Hepatocyte (in vitro differentiated cells): ENCODE measurements around the gene HTR4. TPM values are rescaled to one million over a fixed set of nuclear protein-coding genes. Genes with fewer than 3 reads are reported as not detected.

Source experiments
- DNase-seq: peaks from one replicate; pipeline ENCODE4 v3.0.0-alpha.2; 2016; ENCODE audit warnings: low spot score
- H2AFZ ChIP-seq: fragments of 200-600 bp; sonication (generic); 2 replicates; pipeline ENCODE4 v1.6.0; 2016; ENCODE audit warnings: antibody characterized with exemption, mild to moderate bottlenecking
- H3K27ac ChIP-seq: fragments of 200-600 bp; sonication (generic); 2 replicates; pipeline ENCODE4 v1.5.1; 2016; ENCODE audit warnings: mild to moderate bottlenecking
- H3K27me3 ChIP-seq: fragments of 200-600 bp; sonication (generic); 2 replicates; pipeline ENCODE4 v1.6.1; 2016
- H3K36me3 ChIP-seq: fragments of 200-600 bp; sonication (generic); replicated peaks from 2 replicates; pipeline ENCODE4 v1.5.1; 2016; ENCODE audit warnings: low read depth; ENCODE audit not compliant: insufficient read depth
- H3K4me1 ChIP-seq: fragments of 200-600 bp; sonication (generic); 2 replicates; pipeline ENCODE4 v1.5.1; 2016; ENCODE audit warnings: mild to moderate bottlenecking, moderate library complexity; ENCODE audit not compliant: insufficient read depth
- H3K4me2 ChIP-seq: fragments of 200-600 bp; sonication (generic); 2 replicates; pipeline ENCODE4 v1.6.0; 2016
- H3K4me3 ChIP-seq: fragments of 200-600 bp; sonication (generic); 2 replicates; pipeline ENCODE4 v1.5.1; 2016; ENCODE audit warnings: mild to moderate bottlenecking
- H3K79me2 ChIP-seq: fragments of 200-600 bp; sonication (generic); 2 replicates; pipeline ENCODE4 v1.6.0; 2017; ENCODE audit warnings: mild to moderate bottlenecking
- H3K9me2 ChIP-seq: fragments of 200-600 bp; sonication (generic); replicated peaks from 2 replicates; pipeline ENCODE4 v1.6.0; 2017; ENCODE audit warnings: mild to moderate bottlenecking; ENCODE audit not compliant: insufficient read depth
- H3K9me3 ChIP-seq: fragments of 200-600 bp; sonication (generic); 2 replicates; pipeline ENCODE4 v1.5.1; 2016; ENCODE audit warnings: low read depth, mild to moderate bottlenecking
- H4K20me1 ChIP-seq: fragments of 200-600 bp; sonication (generic); 2 replicates; pipeline ENCODE4 v1.6.0; 2016; ENCODE audit warnings: mild to moderate bottlenecking; ENCODE audit not compliant: insufficient read depth, poor library complexity, severe bottlenecking
- EZH2 ChIP-seq: fragments of 200-600 bp; sonication (generic); IDR thresholded peaks from 2 replicates; pipeline ENCODE4 v1.6.1; 2016; ENCODE audit warnings: antibody characterized with exemption, mild to moderate bottlenecking, borderline replicate concordance
- EZH2phosphoT487 ChIP-seq: fragments of 200-600 bp; sonication (generic); IDR thresholded peaks from one replicate; pipeline ENCODE4 v1.6.1; 2018; ENCODE audit warnings: antibody characterized with exemption, mild to moderate bottlenecking, low read depth, moderate library complexity; ENCODE audit not compliant: unreplicated experiment, severe bottlenecking
- WGBS: methylation state at CpG from one replicate; pipeline ENCODE4 v1.1.6; 2016; ENCODE audit warnings: low lambda C conversion rate; ENCODE audit errors: missing lambda C conversion rate; 5-methylcytosine and 5-hydroxymethylcytosine counted together
- polyA plus RNA-seq: library from polyadenylated mRNA; unstranded; fragments of >200 nt; fragmentation: Nextera tagmentation; extraction: Ambion mirVana; gene quantifications from 2 replicates; pipeline ENCODE4 v1.2.1, GENCODE V29; 2016
- total RNA-seq: library from RNA; depleted of rRNA; stranded (reverse); fragments of >200 nt; gene quantifications from 2 replicates; pipeline ENCODE4 v1.2.3, GENCODE V29; 2014
- TF ChIP-seq, protein P1 (sequence below): fragments of 200-600 bp; sonication (generic); IDR thresholded peaks from 2 replicates; pipeline ENCODE4 v1.5.1; 2016; ENCODE audit warnings: antibody characterized with exemption, mild to moderate bottlenecking; ENCODE audit not compliant: poor library complexity

Gene HTR4
- total and polyA plus RNA-seq, 2 experiments from 2014 or later, result 0.29 to 2.3 TPM

GRCh38 chr5:148573374-148573773, 81.0 kb downstream of the HTR4 start:
- 52% methylated on average over 1 of the region's 1 CpG for WGBS
- Histone ChIP-seq H3K9me3 (no peaks in the 10 kb centered on the region), H3K9me2 (no peaks in the 10 kb centered on the region)

GRCh38 chr5:148569948-148570347, 84.4 kb downstream of the HTR4 start:
- Histone ChIP-seq H3K79me2 (no peaks in the 10 kb centered on the region), H3K9me2 (no peaks in the 10 kb centered on the region), H4K20me1 (no peaks in the 10 kb centered on the region), H3K9me3 (no peaks in the 10 kb centered on the region), H3K27me3 (no peaks in the 10 kb centered on the region), H3K4me3 (no peak overlapping the region), H3K36me3 (no peaks in the 10 kb centered on the region), H3K27ac (no peak overlapping the region), H2AFZ (no peak overlapping the region), H3K4me2 (no peak overlapping the region), H3K4me1 (no peaks in the 10 kb centered on the region)
- DNase-seq, result no peak
- TF ChIP-seq EZH2 (no peak), EZH2phosphoT487 (no peak)
- TF ChIP-seq, protein P1, sequence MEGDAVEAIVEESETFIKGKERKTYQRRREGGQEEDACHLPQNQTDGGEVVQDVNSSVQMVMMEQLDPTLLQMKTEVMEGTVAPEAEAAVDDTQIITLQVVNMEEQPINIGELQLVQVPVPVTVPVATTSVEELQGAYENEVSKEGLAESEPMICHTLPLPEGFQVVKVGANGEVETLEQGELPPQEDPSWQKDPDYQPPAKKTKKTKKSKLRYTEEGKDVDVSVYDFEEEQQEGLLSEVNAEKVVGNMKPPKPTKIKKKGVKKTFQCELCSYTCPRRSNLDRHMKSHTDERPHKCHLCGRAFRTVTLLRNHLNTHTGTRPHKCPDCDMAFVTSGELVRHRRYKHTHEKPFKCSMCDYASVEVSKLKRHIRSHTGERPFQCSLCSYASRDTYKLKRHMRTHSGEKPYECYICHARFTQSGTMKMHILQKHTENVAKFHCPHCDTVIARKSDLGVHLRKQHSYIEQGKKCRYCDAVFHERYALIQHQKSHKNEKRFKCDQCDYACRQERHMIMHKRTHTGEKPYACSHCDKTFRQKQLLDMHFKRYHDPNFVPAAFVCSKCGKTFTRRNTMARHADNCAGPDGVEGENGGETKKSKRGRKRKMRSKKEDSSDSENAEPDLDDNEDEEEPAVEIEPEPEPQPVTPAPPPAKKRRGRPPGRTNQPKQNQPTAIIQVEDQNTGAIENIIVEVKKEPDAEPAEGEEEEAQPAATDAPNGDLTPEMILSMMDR, result no peak

More at GRCh38 chr5:148573374-148573773, 81.0 kb downstream of the HTR4 start:
- H3K4me2 ChIP-seq, result no peak overlapping the region
- H3K79me2 ChIP-seq, result no peaks in the 10 kb centered on the region
- no peaks in the 10 kb centered on the region for H3K36me3 ChIP-seq
- H2AFZ ChIP-seq, result no peak overlapping the region
- no peak for TF ChIP-seq EZH2
- no peak for TF ChIP-seq EZH2phosphoT487
- TF ChIP-seq, protein P1, result no peak
- H3K27me3 ChIP-seq, result no peaks in the 10 kb centered on the region
- H3K27ac ChIP-seq, result no peak overlapping the region
- no peaks in the 10 kb centered on the region for H3K4me1 ChIP-seq
- DNase-seq, result no peak
- no peaks in the 10 kb centered on the region for H4K20me1 ChIP-seq
- no peak overlapping the region for H3K4me3 ChIP-seq

DNA sequence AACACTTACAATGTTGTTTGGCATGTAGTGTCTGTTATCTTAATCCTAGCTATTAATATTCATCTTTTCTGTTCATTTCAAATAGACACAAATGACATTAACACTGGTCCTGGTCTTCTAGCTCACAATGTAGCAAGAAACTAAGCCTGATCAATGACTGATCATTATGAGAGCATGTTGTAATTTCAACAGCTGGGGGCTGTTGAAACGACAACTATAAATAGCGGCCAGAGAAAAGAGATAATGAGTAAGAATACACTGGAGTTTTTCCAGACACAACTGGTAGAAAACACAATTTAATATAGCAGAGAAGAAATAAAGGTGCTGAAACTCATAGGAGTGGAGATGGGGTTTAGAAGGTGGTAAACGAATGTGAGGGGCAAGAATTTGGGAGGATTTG, 89.2 kb downstream of the HTR4 start:
- no peak for DNase-seq
- Histone ChIP-seq H3K4me2 (no peak overlapping the region), H4K20me1 (no peaks in the 10 kb centered on the region), H2AFZ (no peak overlapping the region), H3K27ac (no peak overlapping the region), H3K79me2 (no peaks in the 10 kb centered on the region), H3K4me1 (peaks cover 13% of the 10 kb centered on the region), H3K36me3 (no peaks in the 10 kb centered on the region), H3K9me2 (no peaks in the 10 kb centered on the region), H3K4me3 (no peak overlapping the region), H3K9me3 (no peaks in the 10 kb centered on the region), H3K27me3 (no peaks in the 10 kb centered on the region)
- no peak for TF ChIP-seq EZH2
- TF ChIP-seq, protein P1, result no peak
- 90% methylated on average over 3 of the region's 3 CpGs for WGBS

GRCh38 chr5:148563021-148563420, 91.3 kb downstream of the HTR4 start:
- H3K27ac ChIP-seq, result no peak overlapping the region

More at GRCh38 chr5:148563021-148563420, 91.3 kb downstream of the HTR4 start:
- TF ChIP-seq, protein P1, result no peak
- TF ChIP-seq EZH2, result no peak
- TF ChIP-seq EZH2phosphoT487, result no peak
- no peak for DNase-seq
- Histone ChIP-seq H3K27me3 (no peaks in the 10 kb centered on the region), H2AFZ (no peak overlapping the region), H3K36me3 (no peaks in the 10 kb centered on the region), H3K9me2 (no peaks in the 10 kb centered on the region), H3K9me3 (no peaks in the 10 kb centered on the region), H3K4me2 (no peak overlapping the region), H3K4me1 (peaks cover 13% of the 10 kb centered on the region), H4K20me1 (no peaks in the 10 kb centered on the region), H3K4me3 (no peak overlapping the region), H3K79me2 (no peaks in the 10 kb centered on the region)
- 94% methylated on average over 1 of the region's 1 CpG for WGBS
